Upper lobe of right lung (tissue), 1 donor: ENCODE data around the gene UCKL1. TPM values are rescaled to one million over a fixed set of nuclear protein-coding genes. Genes with fewer than 3 reads are reported as not detected.

Source experiments
- ATAC-seq: fragments of 200-7000 bp; cut with Tn5 transposase; one replicate; pipeline ENCODE4 v1.9.1; 2020; ENCODE audit warnings: mild to moderate bottlenecking, moderate library complexity
- DNase-seq: peaks from one replicate; pipeline ENCODE4 v3.0.0-alpha.2; 2020
- H3K27ac ChIP-seq: fragments of 200-600 bp; one replicate; pipeline ENCODE4 v1.8.0; 2022
- H3K27me3 ChIP-seq: fragments of 200-600 bp; one replicate; pipeline ENCODE4 v1.8.0; 2022; ENCODE audit warnings: mild to moderate bottlenecking
- H3K36me3 ChIP-seq: fragments of 200-600 bp; one replicate; pipeline ENCODE4 v1.8.0; 2022
- H3K4me1 ChIP-seq: fragments of 200-600 bp; one replicate; pipeline ENCODE4 v1.8.0; 2022
- H3K4me3 ChIP-seq: fragments of 200-600 bp; one replicate; pipeline ENCODE4 v1.8.0; 2022; ENCODE audit warnings: mild to moderate bottlenecking
- H3K9me3 ChIP-seq: fragments of 200-600 bp; one replicate; pipeline ENCODE4 v1.8.0; 2022
- CTCF ChIP-seq: fragments of 200-600 bp; IDR thresholded peaks from one replicate; pipeline ENCODE4 v1.8.0; 2022; ENCODE audit warnings: antibody characterized with exemption
- intact Hi-C: fragments of 100-400 bp; cut with DNase I; formaldehyde crosslinking; loops from one replicate; pipeline ENCODE4 v1.11.0; 2022
- total RNA-seq: library from RNA; stranded (reverse); fragmentation: NEBNext Ultra II Directional; extraction: Animal tissue kit (Norgen Biotek cat#: 25700); gene quantifications from one replicate; pipeline ENCODE4 v1.2.1, GENCODE V29; 2021
- donor health status: DM: no; HTN: yes; CAD: no; lungs with severe emphysema.

The UCKL1 gene
- total RNA-seq, 1 donor from 2014 or later: 38.9 TPM

GRCh38 chr20:63929071-63929470 lies 27.1 kb downstream of the UCKL1 start:
- H3K36me3 ChIP-seq: peaks cover 67% of the 10 kb centered on the region

GRCh38 chr20:63926298-63926697 lies 29.9 kb downstream of the UCKL1 start:
- TF ChIP-seq CTCF: no peak
- H3K27me3 ChIP-seq: no peaks in the 10 kb centered on the region
- peaks cover 43% of the 10 kb centered on the region for H3K36me3 ChIP-seq
- H3K4me1 ChIP-seq: no peaks in the 10 kb centered on the region
- H3K27ac ChIP-seq: no peak overlapping the region
- no peak overlapping the region for H3K4me3 ChIP-seq
- DNase-seq (no peak), ATAC-seq (no peak)
- H3K9me3 ChIP-seq: no peaks in the 10 kb centered on the region
- intact Hi-C loops: no loop called here

More at GRCh38 chr20:63929071-63929470, 27.1 kb downstream of the UCKL1 start:
- TF ChIP-seq CTCF: no peak
- Histone ChIP-seq H3K27ac (no peak overlapping the region), H3K9me3 (no peaks in the 10 kb centered on the region), H3K4me1 (no peaks in the 10 kb centered on the region), H3K4me3 (no peak overlapping the region), H3K27me3 (no peaks in the 10 kb centered on the region)
- intact Hi-C loops: no loop called here
- no peak for ATAC-seq
- no peak for DNase-seq

GRCh38 chr20:63924241-63924640 lies 32.0 kb downstream of the UCKL1 start:
- H3K27me3 ChIP-seq: no peaks in the 10 kb centered on the region
- intact Hi-C loops: no loop called here
- no peak overlapping the region for H3K4me3 ChIP-seq
- no peak overlapping the region for H3K27ac ChIP-seq
- H3K4me1 ChIP-seq: no peaks in the 10 kb centered on the region
- no peak for ATAC-seq
- H3K36me3 ChIP-seq: peaks cover 23% of the 10 kb centered on the region
- no peak for DNase-seq
- H3K9me3 ChIP-seq: no peaks in the 10 kb centered on the region
- TF ChIP-seq CTCF: no peak

- no peaks in the 10 kb centered on the region for H3K4me1 ChIP-seq
- H3K36me3 ChIP-seq: peaks cover 22% of the 10 kb centered on the region
- no peaks in the 10 kb centered on the region for H3K27me3 ChIP-seq
- DNase-seq (no peak), ATAC-seq (no peak)
- H3K9me3 ChIP-seq: no peaks in the 10 kb centered on the region
- no peak for TF ChIP-seq CTCF
- intact Hi-C loops: no loop called here
- no peak overlapping the region for H3K27ac ChIP-seq
- no peak overlapping the region for H3K4me3 ChIP-seq
Measured at GRCh38 chr20:63923651-63924050, 32.6 kb downstream of the UCKL1 start.

- no peaks in the 10 kb centered on the region for H3K9me3 ChIP-seq
- intact Hi-C loops: no loop called here
- no peaks in the 10 kb centered on the region for H3K27me3 ChIP-seq
- H3K27ac ChIP-seq: no peak overlapping the region
- DNase-seq (no peak), ATAC-seq (no peak)
- no peaks in the 10 kb centered on the region for H3K4me1 ChIP-seq
- no peak overlapping the region for H3K4me3 ChIP-seq
- no peak for TF ChIP-seq CTCF
- H3K36me3 ChIP-seq: peaks cover 19% of the 10 kb centered on the region
Measured at GRCh38 chr20:63920226-63920625, 36.0 kb downstream of the UCKL1 start.

- no peaks in the 10 kb centered on the region for H3K27me3 ChIP-seq
- no peak for DNase-seq
- intact Hi-C loops: no loop called here
- H3K4me1 ChIP-seq: no peaks in the 10 kb centered on the region
- H3K9me3 ChIP-seq: no peaks in the 10 kb centered on the region
- H3K27ac ChIP-seq: no peak overlapping the region
- no peak for TF ChIP-seq CTCF
- H3K4me3 ChIP-seq: no peak overlapping the region
- no peak for ATAC-seq
- H3K36me3 ChIP-seq: peaks cover 19% of the 10 kb centered on the region
Measured at GRCh38 chr20:63919130-63919529, 37.1 kb downstream of the UCKL1 start.
